Activated naive CD4-positive, alpha-beta T cell treated with anti-CD3 and anti-CD28 coated beads, Interleukin-2, amount 50 U/mL, for 24 hours (primary cell): Measurements from ENCODE around the gene LDLR.
A peak's percentile ranks its signal among the peaks of the same experiment; 100 is the strongest.
"Not testable (repeated sequence)": the region's sequence is repeated elsewhere in the genome, so short reads cannot be mapped to it uniquely, and the experiment has no call there.

Experiments
- H3K27ac Mint-ChIP-seq: one replicate; pipeline ENCODE4 v1.8.0; 2021; ENCODE audit warnings: mild to moderate bottlenecking, mixed read lengths
- H3K27me3 Mint-ChIP-seq: one replicate; pipeline ENCODE4 v1.8.0; 2021; ENCODE audit warnings: mixed read lengths
- H3K36me3 Mint-ChIP-seq: one replicate; pipeline ENCODE4 v1.8.0; 2021; ENCODE audit warnings: mixed read lengths
- H3K4me1 Mint-ChIP-seq: one replicate; pipeline ENCODE4 v1.8.0; 2021; ENCODE audit warnings: mixed read lengths
- H3K4me3 Mint-ChIP-seq: one replicate; pipeline ENCODE4 v1.8.0; 2021; ENCODE audit warnings: mild to moderate bottlenecking, mixed read lengths
- H3K9me3 Mint-ChIP-seq: one replicate; pipeline ENCODE4 v1.8.0; 2021; ENCODE audit warnings: mixed read lengths

Gene LDLR

GRCh38 chr19:11091703-11092153, 2.5 kb downstream of the LDLR start:
- Mint-ChIP-seq H3K36me3 (peaks cover 8% of the 10 kb centered on the region), H3K4me1 (peaks cover 59% of the 10 kb centered on the region), H3K27ac (peak overlapping the region; percentile 89), H3K4me3 (peak overlapping the region; percentile 93), H3K27me3 (no peaks in the 10 kb centered on the region), H3K9me3 (peaks cover 5% of the 10 kb centered on the region)

- H3K27ac Mint-ChIP-seq, result peak overlapping the region; percentile 91
Observed at GRCh38 chr19:11092181-11092538, 2.9 kb downstream of the LDLR start.

GRCh38 chr19:11093689-11094238, 4.5 kb downstream of the LDLR start:
- H3K36me3 Mint-ChIP-seq, result peaks cover 10% of the 10 kb centered on the region

More at GRCh38 chr19:11092181-11092538, 2.9 kb downstream of the LDLR start:
- H3K4me1 Mint-ChIP-seq, result peaks cover 61% of the 10 kb centered on the region
- H3K4me3 Mint-ChIP-seq, result peak overlapping the region; percentile 93
- H3K27me3 Mint-ChIP-seq, result no peaks in the 10 kb centered on the region
- H3K36me3 Mint-ChIP-seq, result peaks cover 8% of the 10 kb centered on the region
- peaks cover 5% of the 10 kb centered on the region for H3K9me3 Mint-ChIP-seq

GRCh38 chr19:11094520-11094894, 5.2 kb downstream of the LDLR start:
- H3K36me3 Mint-ChIP-seq, result peaks cover 12% of the 10 kb centered on the region
- H3K9me3 Mint-ChIP-seq, result peaks cover 5% of the 10 kb centered on the region
- H3K4me1 Mint-ChIP-seq, result peaks cover 58% of the 10 kb centered on the region
- H3K4me3 Mint-ChIP-seq, result peak overlapping the region; percentile 88
- H3K27me3 Mint-ChIP-seq, result no peaks in the 10 kb centered on the region
- peak overlapping the region; percentile 90 for H3K27ac Mint-ChIP-seq

More at GRCh38 chr19:11093689-11094238, 4.5 kb downstream of the LDLR start:
- Mint-ChIP-seq H3K4me1 (peaks cover 60% of the 10 kb centered on the region), H3K4me3 (peak overlapping the region; percentile 88), H3K27ac (peak overlapping the region; percentile 17), H3K9me3 (peaks cover 5% of the 10 kb centered on the region), H3K27me3 (no peaks in the 10 kb centered on the region)

DNA sequence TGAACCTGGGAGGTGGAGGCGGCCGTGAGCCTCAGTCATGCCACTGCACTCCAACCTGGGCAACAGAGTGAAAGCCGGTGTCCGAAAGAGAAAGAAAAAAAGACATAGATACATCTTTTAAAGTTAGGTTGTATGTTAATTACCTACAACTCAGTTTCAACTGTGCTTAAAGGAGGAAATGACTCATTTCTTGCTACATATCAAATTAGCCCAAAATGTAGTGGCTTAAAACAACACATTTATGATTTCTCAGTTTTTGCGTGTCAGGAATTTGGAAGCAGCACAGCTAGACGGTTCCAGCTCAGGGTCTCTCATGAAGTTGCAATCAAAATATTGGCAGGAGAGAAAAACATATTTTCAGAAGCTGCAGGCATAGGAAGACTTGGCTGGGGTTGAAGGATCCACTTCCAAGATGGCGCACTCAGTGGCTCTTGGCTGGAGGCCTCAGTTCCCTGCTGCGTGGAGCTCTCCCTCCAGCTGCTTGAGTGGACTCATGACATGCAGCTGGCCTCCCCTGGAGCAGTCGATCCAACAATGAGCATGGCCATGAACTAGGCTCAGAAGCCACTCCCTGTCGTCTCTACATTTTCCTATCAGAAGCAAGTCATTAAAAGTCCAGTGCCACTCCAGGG, 7.1 kb downstream of the LDLR start:
- Mint-ChIP-seq H3K36me3 (peaks cover 19% of the 10 kb centered on the region), H3K9me3 (peaks cover 5% of the 10 kb centered on the region), H3K4me3 (peak overlapping the region; percentile 88), H3K4me1 (peaks cover 61% of the 10 kb centered on the region), H3K27me3 (no peaks in the 10 kb centered on the region), H3K27ac (peak overlapping the region; percentile 99)

- not testable (repeated sequence) for H3K27me3 Mint-ChIP-seq, H3K9me3 Mint-ChIP-seq
- H3K4me1 Mint-ChIP-seq, result peaks cover 52% of the 10 kb centered on the region
- H3K4me3 Mint-ChIP-seq, result peak overlapping the region; percentile 26
- H3K36me3 Mint-ChIP-seq, result peaks cover 19% of the 10 kb centered on the region
- H3K27ac Mint-ChIP-seq, result peak overlapping the region; percentile 35
Observed at GRCh38 chr19:11097367-11097766, 8.1 kb downstream of the LDLR start.

- no peak overlapping the region for H3K4me3 Mint-ChIP-seq
- H3K27me3 Mint-ChIP-seq, result no peaks in the 10 kb centered on the region
- H3K36me3 Mint-ChIP-seq, result peaks cover 19% of the 10 kb centered on the region
- no peak overlapping the region for H3K27ac Mint-ChIP-seq
- peaks cover 44% of the 10 kb centered on the region for H3K4me1 Mint-ChIP-seq
- H3K9me3 Mint-ChIP-seq, result peaks cover 5% of the 10 kb centered on the region
Observed at GRCh38 chr19:11098327-11098726, 9.1 kb downstream of the LDLR start.

DNA sequence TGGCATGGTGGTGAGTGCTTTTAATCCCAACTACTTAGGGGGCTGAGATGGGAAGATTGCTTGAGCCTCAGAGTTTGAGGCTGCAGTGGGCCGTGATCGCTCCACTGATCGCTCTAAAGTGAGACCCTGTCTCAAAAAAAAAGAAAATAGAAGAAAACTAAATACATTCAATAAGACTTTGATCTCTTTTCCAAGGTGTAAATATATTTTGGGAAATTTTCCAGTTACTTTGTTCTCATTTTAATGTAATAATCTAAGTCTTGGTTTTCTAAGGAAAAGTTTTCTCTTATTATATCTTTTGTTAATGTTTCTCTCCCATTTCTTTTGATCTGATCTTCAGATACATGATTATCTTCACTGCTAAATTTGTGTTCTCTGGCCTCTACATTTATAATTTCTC, 9.6 kb downstream of the LDLR start:
- H3K4me1 Mint-ChIP-seq, result peaks cover 39% of the 10 kb centered on the region
- H3K36me3 Mint-ChIP-seq, result peaks cover 19% of the 10 kb centered on the region

GRCh38 chr19:11100049-11100448, 10.8 kb downstream of the LDLR start:
- no peak overlapping the region for H3K4me3 Mint-ChIP-seq
- peak overlapping the region; percentile 51 for H3K27ac Mint-ChIP-seq
- no peaks in the 10 kb centered on the region for H3K27me3 Mint-ChIP-seq
- peaks cover 19% of the 10 kb centered on the region for H3K36me3 Mint-ChIP-seq
- peaks cover 5% of the 10 kb centered on the region for H3K9me3 Mint-ChIP-seq
- H3K4me1 Mint-ChIP-seq, result peaks cover 32% of the 10 kb centered on the region

More for the DNA sequence above, 9.6 kb downstream of the LDLR start:
- Mint-ChIP-seq H3K27ac (no peak overlapping the region), H3K4me3 (no peak overlapping the region), H3K9me3 (peaks cover 5% of the 10 kb centered on the region), H3K27me3 (no peaks in the 10 kb centered on the region)

DNA sequence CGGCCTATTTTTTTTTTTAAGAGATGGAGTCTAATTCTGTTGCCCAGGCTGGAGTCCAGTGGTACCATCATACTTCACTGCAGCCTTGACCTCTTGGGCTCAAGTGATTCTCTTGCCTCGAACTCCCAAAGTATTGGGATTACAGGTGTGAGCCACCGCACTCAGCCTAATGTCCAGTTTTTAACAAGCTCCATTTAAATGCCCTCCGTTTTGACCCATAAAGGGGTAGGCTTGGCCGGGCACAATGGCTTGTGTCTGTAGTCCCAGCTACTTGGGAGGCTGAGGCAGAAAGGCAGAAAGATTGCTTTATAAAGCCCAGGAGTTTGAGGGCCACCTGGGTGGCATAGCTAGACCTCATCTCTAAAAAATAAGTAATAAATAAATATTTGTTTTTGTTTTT, 11.8 kb downstream of the LDLR start:
- H3K27ac Mint-ChIP-seq, result peak overlapping the region; percentile 17
- H3K36me3 Mint-ChIP-seq, result peaks cover 20% of the 10 kb centered on the region
- H3K4me1 Mint-ChIP-seq, result peaks cover 24% of the 10 kb centered on the region
- peaks cover 5% of the 10 kb centered on the region for H3K9me3 Mint-ChIP-seq
- no peak overlapping the region for H3K4me3 Mint-ChIP-seq
- no peaks in the 10 kb centered on the region for H3K27me3 Mint-ChIP-seq

- Mint-ChIP-seq H3K36me3 (peaks cover 15% of the 10 kb centered on the region), H3K27me3 (no peaks in the 10 kb centered on the region), H3K9me3 (no peaks in the 10 kb centered on the region), H3K4me1 (peaks cover 11% of the 10 kb centered on the region), H3K4me3 (no peak overlapping the region), H3K27ac (no peak overlapping the region)
Observed at GRCh38 chr19:11102944-11103343, 13.7 kb downstream of the LDLR start.

DNA sequence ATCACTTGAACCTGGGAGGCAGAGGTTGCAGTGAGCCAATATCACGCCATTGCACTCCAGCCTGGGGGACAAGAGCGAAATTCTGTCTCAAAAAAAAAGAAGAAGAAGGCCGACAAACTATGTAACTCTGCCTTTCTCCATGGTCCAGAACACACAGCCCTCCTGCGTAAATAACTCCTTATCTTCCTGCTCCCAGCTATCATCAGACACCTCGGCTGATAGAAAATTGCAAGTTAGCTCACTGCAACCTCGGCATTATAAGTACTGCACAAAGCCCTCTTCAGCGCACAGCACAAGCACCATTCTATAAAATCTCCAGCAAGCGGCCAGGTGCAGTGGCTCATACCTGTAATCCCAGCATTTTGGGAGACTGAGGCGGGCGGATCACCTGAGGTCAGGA, 14.4 kb downstream of the LDLR start:
- not testable (repeated sequence) for H3K27ac Mint-ChIP-seq, H3K4me3 Mint-ChIP-seq, H3K9me3 Mint-ChIP-seq, H3K27me3 Mint-ChIP-seq
- H3K36me3 Mint-ChIP-seq, result peaks cover 17% of the 10 kb centered on the region
- H3K4me1 Mint-ChIP-seq, result peaks cover 11% of the 10 kb centered on the region

GRCh38 chr19:11105014-11105636, 15.9 kb downstream of the LDLR start:
- no peak overlapping the region for H3K4me3 Mint-ChIP-seq
- H3K27me3 Mint-ChIP-seq, result no peaks in the 10 kb centered on the region
- H3K4me1 Mint-ChIP-seq, result peaks cover 2% of the 10 kb centered on the region
- H3K36me3 Mint-ChIP-seq, result peaks cover 12% of the 10 kb centered on the region
- no peaks in the 10 kb centered on the region for H3K9me3 Mint-ChIP-seq
- no peak overlapping the region for H3K27ac Mint-ChIP-seq

GRCh38 chr19:11106477-11106876, 17.2 kb downstream of the LDLR start:
- H3K4me1 Mint-ChIP-seq, result no peaks in the 10 kb centered on the region
- no peak overlapping the region for H3K4me3 Mint-ChIP-seq
- H3K36me3 Mint-ChIP-seq, result peaks cover 9% of the 10 kb centered on the region
- H3K27me3 Mint-ChIP-seq, result no peaks in the 10 kb centered on the region
- no peak overlapping the region for H3K27ac Mint-ChIP-seq
- H3K9me3 Mint-ChIP-seq, result no peaks in the 10 kb centered on the region

GRCh38 chr19:11108746-11109145, 19.5 kb downstream of the LDLR start:
- peaks cover 12% of the 10 kb centered on the region for H3K36me3 Mint-ChIP-seq
- no peak overlapping the region for H3K4me3 Mint-ChIP-seq
- H3K27ac Mint-ChIP-seq, result no peak overlapping the region
- H3K4me1 Mint-ChIP-seq, result no peaks in the 10 kb centered on the region
- no peaks in the 10 kb centered on the region for H3K27me3 Mint-ChIP-seq
- no peaks in the 10 kb centered on the region for H3K9me3 Mint-ChIP-seq

GRCh38 chr19:11111117-11111770, 22.0 kb downstream of the LDLR start:
- H3K36me3 Mint-ChIP-seq, result peaks cover 10% of the 10 kb centered on the region
- H3K4me3 Mint-ChIP-seq, result no peak overlapping the region
- H3K4me1 Mint-ChIP-seq, result no peaks in the 10 kb centered on the region
- no peak overlapping the region for H3K27ac Mint-ChIP-seq
- no peaks in the 10 kb centered on the region for H3K27me3 Mint-ChIP-seq
- no peaks in the 10 kb centered on the region for H3K9me3 Mint-ChIP-seq
